ENCODE measurements around the gene CELSR2.

GRCh38 chr1:109298666-109299557, 49.6 kb downstream of the CELSR2 start:
- no peak for TF ChIP-seq CTCF (IDR thresholded peaks at IDR 0.05; ENCODE audit: low read depth, low read length, poor library complexity, severe bottlenecking)
- TF ChIP-seq EZH2phosphoT487 (IDR thresholded peaks at IDR 0.05; ENCODE audit: borderline replicate concordance, low read length): no peak
